Measurements from ENCODE around the gene ADGRE3.
"Not testable (repeated sequence)": the region's sequence is repeated elsewhere in the genome, so short reads cannot be mapped to it uniquely, and the experiment has no call there.

ADGRE3 gene

DNA sequence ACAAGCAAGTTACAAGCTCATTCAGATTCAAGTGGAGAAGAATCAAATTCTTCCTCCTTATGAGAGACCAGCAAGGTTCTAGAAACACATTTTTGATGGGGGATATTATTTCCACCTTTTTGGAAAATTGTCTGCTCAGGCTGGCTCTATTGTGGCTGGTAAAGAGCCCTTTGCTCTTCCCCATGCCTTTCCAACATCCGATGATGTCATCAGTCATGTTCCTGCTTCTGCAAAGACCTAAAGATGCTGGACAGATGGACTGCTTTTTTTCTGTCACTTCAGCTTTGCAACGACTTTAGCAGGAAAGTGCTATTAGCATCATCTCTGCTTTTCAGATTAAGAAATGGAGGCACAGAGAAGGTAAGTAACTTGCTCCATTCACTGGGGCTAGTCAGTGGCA is 4.2 kb downstream of the ADGRE3 start:
- no peak for DNase-seq (ENCODE audit: low read depth, low spot score)

DNA sequence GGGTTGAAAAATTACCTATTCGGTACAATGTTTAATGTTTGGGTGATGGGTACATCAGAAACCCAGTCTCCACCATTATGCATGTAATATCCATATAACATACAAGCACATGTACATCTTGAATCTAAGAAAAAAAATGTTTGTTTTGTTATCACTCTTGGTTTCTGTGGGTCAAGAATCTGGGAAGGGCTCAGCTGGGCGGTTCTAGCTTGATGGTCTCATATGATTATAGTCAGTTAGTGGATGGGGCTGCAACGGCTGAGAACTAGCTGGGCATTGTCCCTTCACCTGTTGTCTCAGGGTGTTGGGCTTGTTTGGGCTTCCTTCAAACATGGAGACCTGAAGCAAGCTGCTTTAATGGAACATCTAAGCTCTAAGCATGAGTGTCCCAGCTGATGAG is 4.7 kb downstream of the ADGRE3 start:
- DNase-seq (ENCODE audit: low read depth, low spot score): no peak

DNA sequence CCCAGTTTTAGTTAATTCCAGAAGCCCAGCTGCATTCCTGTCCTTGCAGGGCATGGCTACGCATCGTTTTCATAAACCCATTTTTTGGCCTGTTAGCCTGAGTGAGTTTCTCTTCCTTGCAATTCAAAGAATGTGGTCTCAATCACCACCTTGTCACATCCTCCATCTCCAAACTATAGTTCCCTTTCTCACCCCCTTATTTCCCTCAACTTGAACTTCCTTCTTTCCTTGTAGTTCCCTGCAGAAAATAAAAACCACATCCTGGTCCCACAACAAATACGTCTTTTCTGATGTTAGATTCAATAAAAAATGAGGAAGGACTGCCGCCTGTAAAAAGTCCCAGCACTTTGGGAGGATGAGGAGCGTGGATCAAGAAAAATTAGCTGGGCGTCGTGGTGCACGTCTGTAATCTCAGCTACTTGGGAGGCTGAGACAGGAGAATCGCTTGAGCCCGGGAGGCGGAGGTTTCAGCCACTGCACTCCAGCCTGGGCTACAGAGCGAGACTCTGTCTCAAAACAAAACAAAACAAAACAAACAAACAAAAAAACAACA is 13.2 kb downstream of the ADGRE3 start:
- no peak for DNase-seq (ENCODE audit: low read depth, low spot score)

DNA sequence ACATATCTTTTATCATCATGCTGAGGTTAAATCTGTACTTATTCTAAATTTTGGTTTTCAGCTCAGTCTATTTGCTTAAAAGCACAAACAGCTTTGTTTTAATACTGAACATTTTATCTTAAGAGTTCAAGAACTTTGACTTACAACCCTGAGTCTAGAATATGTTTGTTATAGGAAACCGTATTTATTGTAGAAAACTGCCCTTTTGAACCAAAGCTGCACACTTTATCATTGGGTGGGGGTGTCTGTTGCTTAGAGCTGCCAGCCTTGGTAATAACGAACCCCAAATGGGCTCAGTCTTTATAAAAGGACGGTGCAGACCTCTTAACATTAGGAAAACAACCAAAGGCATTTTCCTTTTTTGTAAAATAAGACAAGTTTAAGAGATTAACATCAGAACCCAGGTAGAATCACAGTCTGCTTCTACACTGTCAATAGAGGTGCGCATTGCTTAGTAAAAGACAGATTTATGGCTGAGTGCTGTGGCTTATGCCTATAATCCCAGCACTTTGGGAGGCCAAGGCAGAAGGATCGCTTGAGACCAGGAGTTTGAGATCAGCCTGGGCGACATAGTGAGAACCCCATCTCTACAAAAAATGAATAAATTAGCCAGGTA is 14.7 kb downstream of the ADGRE3 start:
- no peak for DNase-seq (ENCODE audit: low read depth, low spot score)

DNA sequence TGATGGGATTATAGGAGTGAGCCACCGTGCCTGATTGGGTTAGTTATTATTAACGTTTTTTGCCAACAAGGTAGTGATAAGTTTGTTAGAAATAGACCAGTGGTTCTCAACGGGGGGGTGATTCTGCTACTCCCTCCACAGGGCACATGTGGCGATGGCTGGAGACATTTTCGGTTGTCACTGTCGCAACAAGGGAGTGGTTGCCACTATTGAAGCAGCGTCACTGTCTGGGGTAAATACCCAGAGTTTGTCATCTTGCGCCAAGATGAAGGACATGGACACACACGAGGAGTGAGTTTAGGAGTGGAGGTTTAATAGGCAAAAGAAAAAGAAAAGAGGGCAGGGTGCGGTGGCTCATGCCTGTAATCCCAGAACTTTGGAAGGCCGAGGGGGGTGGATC is 18.9 kb downstream of the ADGRE3 start:
- no peak for DNase-seq (ENCODE audit: low read depth, low spot score)

DNA sequence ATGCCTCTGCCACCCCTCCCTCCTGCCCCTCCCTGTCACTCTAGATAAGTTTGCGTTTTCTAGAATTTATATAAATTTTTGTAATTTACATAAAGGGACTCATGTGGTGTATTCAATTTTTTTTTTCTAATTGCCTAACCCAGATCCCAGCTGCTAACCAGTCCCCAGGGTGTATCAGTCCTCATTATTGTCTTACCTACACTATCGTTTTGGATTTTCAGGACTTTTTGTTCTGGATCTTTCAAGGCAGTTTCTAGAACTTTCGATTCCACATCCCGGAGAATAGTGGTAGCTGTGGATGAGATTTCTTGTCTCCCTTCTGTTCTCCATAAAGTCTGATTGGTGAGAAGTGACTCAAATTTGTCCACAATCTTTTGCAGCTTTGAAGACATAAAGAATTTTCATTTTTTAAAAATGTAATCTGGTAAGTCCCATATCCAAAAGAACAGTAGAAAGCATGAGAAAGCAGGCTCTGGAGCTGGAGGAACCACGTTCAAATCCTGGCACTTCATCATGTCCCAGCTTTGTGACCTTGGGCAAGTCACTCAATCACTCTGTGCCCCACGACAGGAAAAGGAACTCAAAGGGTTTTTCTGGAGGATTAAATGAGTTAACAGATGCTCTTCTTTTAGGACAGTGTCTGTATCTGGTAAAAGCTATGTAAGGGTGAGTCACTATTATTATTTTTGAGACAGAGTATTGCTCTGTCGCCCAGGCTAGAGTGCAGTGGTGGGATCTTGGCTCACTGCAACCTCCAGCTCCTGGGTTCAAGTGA is 19.7 kb downstream of the ADGRE3 start:
- DNase-seq (ENCODE audit: low read depth, low spot score): no peak

DNA sequence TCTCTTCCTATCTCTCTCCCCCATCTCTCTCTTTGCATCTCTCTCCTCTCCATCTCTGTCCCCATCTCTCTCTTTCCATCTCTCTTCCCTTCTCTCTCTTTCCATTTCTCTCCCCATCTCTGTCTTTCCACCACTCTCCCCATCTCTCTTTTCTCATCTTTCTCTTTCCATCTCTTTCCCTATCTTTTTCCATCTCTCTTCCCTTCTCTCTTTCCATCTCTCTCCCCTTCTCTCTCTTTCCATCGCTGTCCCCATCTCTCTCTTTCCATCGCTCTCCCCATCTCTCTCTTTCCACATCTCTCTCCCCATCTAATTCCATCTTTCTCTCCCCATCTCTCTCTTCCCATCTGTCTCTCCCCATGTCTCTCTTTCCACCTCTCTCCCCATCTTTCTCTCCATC is 24.5 kb downstream of the ADGRE3 start:
- no peak for DNase-seq (ENCODE audit: low read depth, low spot score)

DNA sequence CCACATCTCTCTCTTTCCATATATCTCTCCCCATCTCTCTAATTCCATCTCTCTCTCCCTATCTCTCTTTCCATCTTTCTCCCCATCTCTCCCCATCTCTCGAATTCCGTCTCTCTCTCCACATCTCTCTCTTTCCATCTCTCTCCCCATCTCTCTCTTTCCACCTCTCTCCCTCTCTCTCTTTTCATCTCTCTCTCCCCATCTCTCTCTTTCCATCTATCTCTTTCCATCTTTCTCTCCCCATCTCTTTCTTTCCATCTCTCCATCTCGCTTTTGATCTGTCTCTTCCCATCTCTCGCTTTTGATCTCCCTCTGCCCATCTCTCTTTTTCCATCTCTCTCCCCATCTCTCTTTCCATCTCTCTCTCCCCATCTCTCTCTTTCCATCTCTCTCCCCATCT is 25.6 kb downstream of the ADGRE3 start:
- DNase-seq (ENCODE audit: low read depth, low spot score): no peak

DNA sequence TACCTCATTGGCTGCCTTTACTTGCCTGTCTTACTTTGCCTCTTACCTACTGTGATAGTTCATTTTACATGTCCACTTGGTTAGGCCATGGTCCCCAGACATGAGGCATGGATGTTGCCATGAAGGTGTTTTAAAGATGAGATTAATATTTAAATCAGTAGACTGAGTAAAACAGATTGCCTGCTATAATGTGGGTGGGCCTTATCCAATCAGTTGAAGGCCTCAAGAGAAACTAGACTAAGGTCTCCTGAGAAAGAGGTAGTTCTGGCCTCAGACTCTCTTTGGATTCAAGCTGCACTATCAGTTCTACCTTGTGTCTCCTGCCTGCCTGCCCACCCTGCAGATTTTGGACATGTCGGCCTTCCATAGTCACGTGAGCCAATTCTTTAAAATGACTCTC is 26.1 kb downstream of the ADGRE3 start:
- no peak for DNase-seq (ENCODE audit: low read depth, low spot score)

DNA sequence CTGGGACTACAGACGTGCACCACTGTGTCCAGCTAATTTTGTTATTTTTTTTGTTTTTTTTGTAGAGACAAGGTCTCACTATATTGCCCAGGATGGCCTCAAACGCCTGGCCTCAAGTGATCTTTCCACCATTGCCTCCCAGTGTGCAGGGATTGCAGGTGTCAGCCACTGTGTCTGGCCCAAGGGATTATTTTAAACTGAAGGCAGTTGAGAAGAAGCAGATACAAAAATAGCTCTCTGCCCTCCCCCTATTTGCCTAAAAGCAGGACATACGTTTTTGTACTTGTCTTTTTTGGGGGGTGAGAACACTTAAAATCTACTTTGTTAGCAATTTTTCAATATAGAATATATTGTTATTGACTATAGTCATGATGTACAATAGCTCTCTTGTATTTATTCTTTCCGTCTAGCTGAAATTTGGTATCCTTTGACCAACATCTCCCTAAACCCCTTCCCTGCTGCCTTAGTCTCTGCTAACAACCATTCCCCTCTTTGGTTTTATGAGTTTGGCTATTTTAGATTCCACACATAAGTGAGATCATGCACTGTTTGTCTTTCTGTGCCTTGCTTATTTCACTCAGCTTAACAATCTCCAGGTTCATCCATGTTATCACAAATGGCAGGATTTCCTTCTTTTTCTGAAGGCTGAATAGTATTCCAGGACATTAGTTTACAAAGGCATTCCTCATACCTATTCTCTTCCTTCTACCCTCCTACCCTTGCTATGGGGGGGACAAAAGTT is 34.9 kb downstream of the ADGRE3 start:
- DNase-seq (ENCODE audit: low read depth, low spot score): no peak

DNA sequence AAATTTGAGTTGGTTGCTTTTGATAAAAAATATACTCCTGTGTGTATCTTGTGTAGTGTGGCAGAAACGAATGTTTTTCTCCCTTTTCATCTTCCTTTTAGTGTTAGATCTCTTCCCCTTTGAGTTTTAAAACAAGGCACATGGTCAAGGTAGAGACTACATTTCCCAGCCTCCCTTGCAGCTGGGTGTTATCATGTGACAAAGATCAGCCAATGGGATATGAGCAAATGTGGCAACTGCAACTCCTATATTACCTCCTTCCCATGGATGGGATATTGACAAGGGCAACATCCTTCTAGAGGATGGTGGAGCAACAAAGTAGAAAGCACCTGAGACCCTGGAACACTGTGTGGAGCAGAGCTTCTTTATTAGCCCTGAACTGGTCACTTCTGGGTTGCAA is 42.4 kb downstream of the ADGRE3 start:
- peak; percentile 2 for DNase-seq (ENCODE audit: low read depth, low spot score)

DNA sequence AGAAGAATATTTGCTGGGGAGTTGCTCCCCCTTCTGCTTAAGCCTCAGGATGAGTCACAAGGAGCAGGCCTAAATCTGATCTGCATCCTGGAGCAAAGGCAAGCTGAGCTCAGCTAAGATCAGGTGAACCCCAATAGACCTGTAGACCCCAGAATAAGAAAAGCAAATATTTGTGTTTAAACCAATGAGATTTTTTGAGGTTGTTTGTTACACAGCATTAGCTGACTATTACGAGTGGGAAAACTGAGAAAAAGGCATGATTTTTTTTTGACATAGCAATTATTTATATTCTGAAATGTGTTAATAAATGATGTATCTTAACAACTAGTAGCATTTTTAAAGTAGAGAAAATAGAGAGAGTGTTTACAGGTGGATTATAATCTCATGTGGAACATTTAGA is 45.1 kb downstream of the ADGRE3 start:
- no peak for DNase-seq (ENCODE audit: low read depth, low spot score)

DNA sequence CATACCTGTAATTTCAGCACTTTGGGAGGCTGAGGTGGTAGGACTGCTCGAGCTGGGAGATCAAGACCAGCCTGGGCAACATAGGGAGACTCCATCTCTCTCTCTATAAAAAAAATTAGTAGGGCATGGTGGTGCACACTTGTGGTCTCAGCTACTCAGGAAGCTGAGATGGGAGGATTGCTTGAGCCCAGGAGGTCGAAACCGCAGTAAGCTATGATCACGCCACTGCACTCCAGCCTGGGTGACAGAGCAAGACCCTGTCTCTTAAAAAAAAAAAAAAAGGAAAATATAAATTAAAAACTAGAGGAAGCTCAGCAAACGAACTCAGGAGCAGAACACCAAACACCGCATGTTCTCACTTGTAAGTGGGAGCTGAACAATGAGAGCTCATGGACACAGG is 50.2 kb downstream of the ADGRE3 start:
- DNase-seq (ENCODE audit: low read depth, low spot score): not testable (repeated sequence)

DNA sequence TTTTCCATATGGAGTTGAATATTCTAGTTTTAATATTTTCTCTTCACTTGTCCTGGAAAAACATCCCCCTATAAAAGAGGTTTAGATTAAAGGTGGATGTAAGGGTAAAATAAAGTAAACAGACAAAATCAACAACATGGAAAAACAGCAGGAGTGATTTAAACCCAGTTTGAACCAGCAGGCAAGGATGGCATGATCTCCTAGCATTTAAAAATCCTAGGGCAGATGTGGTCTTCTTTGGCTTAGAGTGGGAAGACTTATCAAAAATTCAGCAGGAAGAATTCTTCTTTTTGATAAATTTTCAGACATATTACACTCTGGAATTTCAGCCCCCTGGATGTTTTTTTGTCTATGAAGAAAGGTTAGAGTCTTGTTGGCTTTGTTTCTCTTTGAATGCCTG is 55.2 kb downstream of the ADGRE3 start:
- no peak for DNase-seq (ENCODE audit: low read depth, low spot score)

DNA sequence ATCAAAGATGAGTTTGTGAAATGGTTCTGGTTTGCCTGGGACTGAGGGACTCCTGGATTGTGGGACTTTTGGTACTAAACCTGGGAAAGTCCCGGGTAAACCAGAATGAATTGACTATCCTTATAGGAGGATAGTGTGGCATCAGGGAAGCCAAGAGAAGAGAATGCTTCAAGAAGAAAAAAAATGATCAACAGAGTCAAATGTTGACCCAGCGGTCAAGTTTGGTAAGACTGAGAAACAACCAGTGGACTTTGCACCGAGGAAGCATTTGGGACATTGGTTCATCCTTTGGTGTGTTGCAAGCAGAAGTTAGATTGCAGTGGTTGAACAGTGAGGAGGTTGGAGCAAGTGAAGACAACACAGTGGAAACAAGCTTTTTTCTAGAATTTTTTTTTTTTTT is 58.2 kb downstream of the ADGRE3 start:
- DNase-seq (ENCODE audit: low read depth, low spot score): no peak

DNA sequence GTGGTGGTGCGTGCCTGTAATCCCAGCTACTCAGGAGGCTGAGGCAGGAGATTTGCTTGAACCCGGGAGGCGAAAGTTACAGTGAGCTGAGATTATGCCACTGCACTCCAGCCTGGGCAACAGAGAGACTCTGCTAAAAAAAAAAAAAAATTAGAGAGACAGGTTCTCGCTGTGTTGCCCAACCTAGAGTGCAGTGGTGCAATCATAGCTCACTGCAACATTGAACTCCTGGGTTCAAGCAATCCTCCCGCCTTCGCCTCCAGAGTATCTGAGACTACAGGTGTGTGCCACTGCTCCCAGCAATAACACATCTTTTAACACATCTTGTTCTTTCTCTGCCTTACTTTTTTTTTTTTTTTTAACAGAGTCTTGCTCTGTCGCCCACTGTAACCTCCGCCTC is 59.0 kb downstream of the ADGRE3 start:
- DNase-seq (ENCODE audit: low read depth, low spot score): no peak

DNA sequence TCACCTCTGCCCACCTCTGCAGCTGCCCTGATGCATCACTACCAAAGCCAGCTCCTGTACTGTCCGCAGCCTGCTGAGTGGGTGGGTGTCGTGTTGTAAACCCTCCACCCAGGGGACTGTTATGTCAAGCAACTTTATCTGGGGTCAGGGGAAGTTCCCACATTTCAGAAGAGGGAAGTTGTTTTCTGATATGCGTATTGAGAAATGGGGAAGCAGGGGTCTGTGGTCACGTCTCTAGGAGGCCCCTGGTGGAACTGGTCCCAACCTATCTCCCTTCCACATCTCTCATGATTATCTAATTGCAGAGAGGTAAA is 60.6 kb downstream of the ADGRE3 start:
- no peak for DNase-seq (ENCODE audit: low read depth, low spot score)

DNA sequence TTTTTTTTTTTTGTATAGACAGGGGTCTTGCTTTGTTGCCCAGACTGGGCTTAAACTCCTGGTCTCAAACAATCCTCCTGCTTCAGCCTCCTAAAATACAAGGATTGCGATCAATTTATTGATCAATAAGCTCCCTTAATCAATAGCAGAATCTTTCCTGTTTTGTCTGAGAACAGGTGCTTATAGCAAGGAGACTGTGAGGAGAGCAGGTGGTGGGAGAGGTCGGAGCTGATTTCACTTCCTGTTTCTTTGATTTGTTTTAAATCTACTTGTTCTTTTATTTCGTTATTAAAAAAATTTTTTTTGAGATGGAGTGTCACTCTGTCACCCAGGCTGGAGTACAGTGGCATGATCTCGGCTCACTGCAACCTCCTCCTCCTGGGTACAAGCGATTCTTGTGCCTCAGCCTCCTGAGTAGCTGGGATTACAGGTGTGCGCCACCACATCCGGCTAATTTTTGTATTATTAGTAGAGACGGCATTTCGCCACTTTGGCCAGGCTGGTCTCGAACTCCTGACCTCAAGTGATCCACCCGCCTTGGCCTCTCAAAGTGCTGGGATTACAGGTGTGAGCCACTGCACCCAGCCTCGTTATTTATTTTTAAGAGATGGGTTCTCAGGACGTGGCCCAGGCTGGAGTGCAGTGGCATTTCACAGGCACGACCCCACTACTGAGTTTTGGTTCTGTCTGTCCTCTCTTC is 61.1 kb downstream of the ADGRE3 start:
- not testable (repeated sequence) for DNase-seq (ENCODE audit: low read depth, low spot score)

DNA sequence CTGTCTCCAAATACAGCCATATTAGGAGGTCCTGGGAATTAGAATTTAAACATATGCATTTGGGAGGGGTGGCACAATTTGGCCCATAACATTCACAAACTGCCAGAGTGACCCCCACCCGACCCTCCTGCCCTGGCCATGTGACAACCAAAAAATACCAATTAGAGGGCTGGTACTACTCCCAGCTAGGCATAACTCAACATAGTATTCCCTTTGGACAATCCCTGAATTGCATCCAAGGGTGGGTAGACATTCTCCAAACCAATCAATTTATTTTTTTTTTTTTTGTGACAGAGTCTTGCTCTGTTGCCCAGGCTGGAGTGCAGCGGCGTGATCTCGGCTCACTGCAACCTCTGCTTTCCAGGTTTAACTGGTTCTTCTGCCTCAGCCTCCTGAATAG is 62.0 kb downstream of the ADGRE3 start:
- no peak for DNase-seq (ENCODE audit: low read depth, low spot score)

DNA sequence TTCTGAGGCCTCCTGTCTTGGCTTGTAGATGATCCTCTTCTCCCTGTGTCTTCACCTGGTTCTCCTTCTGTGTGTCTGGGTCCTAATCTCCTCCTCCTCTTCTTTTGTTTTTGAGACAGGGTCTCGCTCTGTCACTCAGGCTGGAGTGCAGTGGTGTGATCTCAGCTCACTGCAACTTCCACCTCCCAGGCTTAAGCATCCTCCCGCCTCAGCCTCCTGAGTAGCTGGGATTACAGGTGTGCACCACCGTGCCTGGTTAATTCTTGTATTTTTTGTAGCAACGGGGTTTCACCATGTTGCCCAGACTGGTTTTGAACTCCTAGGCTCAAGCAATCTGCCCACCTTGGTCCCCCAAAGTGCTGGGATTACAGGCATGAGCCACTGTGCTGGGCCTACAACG is 62.4 kb downstream of the ADGRE3 start:
- DNase-seq (ENCODE audit: low read depth, low spot score): not testable (repeated sequence)

DNA sequence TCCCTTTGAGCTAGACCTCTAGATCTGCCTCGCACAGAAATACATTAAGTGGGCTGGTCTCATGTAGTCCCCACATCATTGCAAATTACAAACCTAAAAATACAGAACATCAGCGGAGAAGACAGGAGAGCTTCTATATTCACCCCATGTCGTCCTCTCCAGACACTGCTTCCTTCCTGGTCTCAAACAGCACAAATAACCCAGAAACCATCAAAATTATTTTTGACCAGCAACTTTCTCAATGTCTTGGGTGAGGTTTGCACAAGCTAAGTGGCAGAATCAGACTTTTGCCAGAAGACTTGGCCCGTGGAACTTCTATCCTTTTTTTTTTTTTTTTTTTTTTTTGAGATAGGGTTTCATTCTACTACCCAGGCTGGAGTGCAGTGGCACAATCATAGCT is 63.6 kb downstream of the ADGRE3 start:
- no peak for DNase-seq (ENCODE audit: low read depth, low spot score)

DNA sequence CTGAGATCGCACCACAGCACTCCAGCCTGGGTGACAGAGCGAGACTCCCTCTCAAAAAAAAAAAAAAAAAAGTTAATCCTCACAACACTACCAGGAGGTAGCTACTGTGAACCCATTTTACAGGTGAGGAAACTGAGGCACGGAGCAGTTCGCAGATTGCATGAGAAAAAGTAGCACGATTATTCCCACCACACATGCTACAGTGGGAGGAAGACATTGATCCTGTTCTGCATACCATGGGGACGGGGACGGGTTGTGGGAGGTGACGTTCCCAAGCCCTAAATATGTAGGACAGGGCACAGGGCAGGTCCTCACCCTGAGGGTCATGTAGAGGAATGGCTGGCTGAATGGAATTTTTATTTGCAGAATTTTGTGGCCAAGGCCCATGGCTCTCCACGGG is 68.0 kb downstream of the ADGRE3 start:
- DNase-seq (ENCODE audit: low read depth, low spot score): no peak

All from astrocyte of the hippocampus (primary cell).